MM.1S (cell line): ENCODE measurements around the gene LRRC37A2.
"Not testable (repeated sequence)": the region's sequence is repeated elsewhere in the genome, so short reads cannot be mapped to it uniquely, and the experiment has no call there.

Source experiments
- DNase-seq: peaks from one replicate; pipeline ENCODE4 v3.0.0-alpha.2; 2015
- H2AFZ ChIP-seq: fragments of 300-600 bp; sonication (generic); 2 replicates; pipeline ENCODE4 v1.6.0; 2016; ENCODE audit warnings: antibody characterized with exemption, low read length
- H3F3A ChIP-seq: fragments of 300-600 bp; sonication (generic); 2 replicates; pipeline ENCODE4 v1.6.1; 2016; ENCODE audit warnings: mild to moderate bottlenecking, antibody characterized with exemption, low read length, moderate library complexity, mixed read lengths; ENCODE audit not compliant: insufficient read depth
- H3K27ac ChIP-seq: fragments of 300-600 bp; sonication (generic); 2 replicates; pipeline ENCODE4 v1.5.1; 2016; ENCODE audit warnings: mild to moderate bottlenecking, low read length
- H3K27me3 ChIP-seq: fragments of 300-600 bp; sonication (generic); replicated peaks from 2 replicates; pipeline ENCODE4 v1.6.0; 2016; ENCODE audit warnings: low read length; ENCODE audit not compliant: insufficient read depth
- H3K36me3 ChIP-seq: fragments of 300-600 bp; sonication (generic); replicated peaks from 2 replicates; pipeline ENCODE4 v1.6.1; 2016; ENCODE audit warnings: mild to moderate bottlenecking, low read length, mixed read lengths; ENCODE audit not compliant: insufficient read depth
- H3K4me1 ChIP-seq: fragments of 300-600 bp; sonication (generic); 2 replicates; pipeline ENCODE4 v1.6.1; 2016; ENCODE audit warnings: low read length, mixed read lengths
- H3K4me2 ChIP-seq: fragments of 300-600 bp; sonication (generic); 2 replicates; pipeline ENCODE4 v1.6.0; 2016; ENCODE audit warnings: low read depth, low read length
- H3K4me3 ChIP-seq: fragments of 300-600 bp; sonication (generic); 2 replicates; pipeline ENCODE4 v1.5.1; 2016; ENCODE audit warnings: low read length, mixed read lengths
- H3K79me2 ChIP-seq: fragments of 300-600 bp; sonication (generic); 2 replicates; pipeline ENCODE4 v1.6.1; 2016; ENCODE audit warnings: mixed run types, low read length, mixed read lengths
- H3K9ac ChIP-seq: fragments of 300-600 bp; sonication (generic); 2 replicates; pipeline ENCODE4 v1.6.1; 2016; ENCODE audit warnings: low read length, mixed read lengths
- H3K9me2 ChIP-seq: fragments of 300-600 bp; sonication (generic); replicated peaks from 2 replicates; pipeline ENCODE4 v1.6.1; 2016; ENCODE audit warnings: mild to moderate bottlenecking, low read length, mixed read lengths; ENCODE audit not compliant: insufficient read depth
- H3K9me3 ChIP-seq: fragments of 300-600 bp; sonication (generic); replicated peaks from 2 replicates; pipeline ENCODE4 v1.6.1; 2016; ENCODE audit warnings: mild to moderate bottlenecking, low read length, mixed read lengths; ENCODE audit not compliant: insufficient read depth
- H4K20me1 ChIP-seq: fragments of 300-600 bp; sonication (generic); 2 replicates; pipeline ENCODE4 v1.6.1; 2016; ENCODE audit warnings: mild to moderate bottlenecking, low read length, moderate library complexity, mixed read lengths; ENCODE audit not compliant: insufficient read depth

The LRRC37A2 gene

GRCh38 chr17:46512168-46512567 is at the start of gene LRRC37A2:
Gene LRRC37A2 (plus strand): TSS chr17:46512468. CDS start chr17:46512713, 245 bp downstream.
- not testable (repeated sequence) for H3K9ac ChIP-seq, H3K9me3 ChIP-seq, H3K27ac ChIP-seq, H2AFZ ChIP-seq, DNase-seq, H3K79me2 ChIP-seq, H4K20me1 ChIP-seq, H3K9me2 ChIP-seq, H3K27me3 ChIP-seq, H3F3A ChIP-seq, H3K4me2 ChIP-seq, H3K4me3 ChIP-seq, H3K36me3 ChIP-seq, H3K4me1 ChIP-seq

- not testable (repeated sequence) for H3K4me2 ChIP-seq, H3K27me3 ChIP-seq, H3F3A ChIP-seq, H2AFZ ChIP-seq, H3K79me2 ChIP-seq, H3K36me3 ChIP-seq, H3K9me2 ChIP-seq, H3K4me3 ChIP-seq, H4K20me1 ChIP-seq, H3K4me1 ChIP-seq, DNase-seq, H3K9me3 ChIP-seq, H3K27ac ChIP-seq, H3K9ac ChIP-seq
Observed at GRCh38 chr17:46467618-46468017, 44.6 kb upstream of the LRRC37A2 start.

- not testable (repeated sequence) for DNase-seq, H3K9me3 ChIP-seq, H3K36me3 ChIP-seq, H3F3A ChIP-seq, H3K79me2 ChIP-seq, H3K27ac ChIP-seq, H3K9ac ChIP-seq, H3K9me2 ChIP-seq, H3K4me1 ChIP-seq, H4K20me1 ChIP-seq, H3K4me3 ChIP-seq, H3K27me3 ChIP-seq, H2AFZ ChIP-seq, H3K4me2 ChIP-seq
Observed at GRCh38 chr17:46474489-46474888, 37.8 kb upstream of the LRRC37A2 start.

- not testable (repeated sequence) for H3K79me2 ChIP-seq
Observed at GRCh38 chr17:46475583-46475982, 36.7 kb upstream of the LRRC37A2 start.

GRCh38 chr17:46478823-46479222 is 33.4 kb upstream of the LRRC37A2 start:
- not testable (repeated sequence) for H4K20me1 ChIP-seq, DNase-seq, H3K9ac ChIP-seq

More at GRCh38 chr17:46475583-46475982, 36.7 kb upstream of the LRRC37A2 start:
- H3K4me1 ChIP-seq, H3K9ac ChIP-seq, H2AFZ ChIP-seq, H3K36me3 ChIP-seq, H3F3A ChIP-seq, H3K27ac ChIP-seq, H4K20me1 ChIP-seq, H3K4me3 ChIP-seq, H3K9me2 ChIP-seq, H3K27me3 ChIP-seq, H3K4me2 ChIP-seq, H3K9me3 ChIP-seq, DNase-seq: not testable (repeated sequence)

GRCh38 chr17:46481310-46481709 is 31.0 kb upstream of the LRRC37A2 start:
- not testable (repeated sequence) for H4K20me1 ChIP-seq, H3K9ac ChIP-seq, H3F3A ChIP-seq, H3K4me1 ChIP-seq, H3K27me3 ChIP-seq, H3K79me2 ChIP-seq, H3K4me3 ChIP-seq, H3K9me2 ChIP-seq, H3K27ac ChIP-seq, H3K9me3 ChIP-seq, H3K4me2 ChIP-seq, H2AFZ ChIP-seq, DNase-seq, H3K36me3 ChIP-seq

More at GRCh38 chr17:46478823-46479222, 33.4 kb upstream of the LRRC37A2 start:
- H3K4me3 ChIP-seq, H3K9me2 ChIP-seq, H3K79me2 ChIP-seq, H3K27ac ChIP-seq, H3K9me3 ChIP-seq, H3K4me2 ChIP-seq, H3K27me3 ChIP-seq, H2AFZ ChIP-seq, H3K36me3 ChIP-seq, H3F3A ChIP-seq, H3K4me1 ChIP-seq: not testable (repeated sequence)

- H3K4me3 ChIP-seq, DNase-seq, H3K9me3 ChIP-seq, H2AFZ ChIP-seq, H3K4me2 ChIP-seq, H3K79me2 ChIP-seq, H3K4me1 ChIP-seq, H3F3A ChIP-seq, H3K27me3 ChIP-seq, H4K20me1 ChIP-seq, H3K9ac ChIP-seq, H3K9me2 ChIP-seq, H3K36me3 ChIP-seq, H3K27ac ChIP-seq: not testable (repeated sequence)
Observed at GRCh38 chr17:46492021-46492420, 20.2 kb upstream of the LRRC37A2 start.

- not testable (repeated sequence) for H3K27me3 ChIP-seq, H3K9me2 ChIP-seq, H3K4me3 ChIP-seq, H3K4me2 ChIP-seq, H3K79me2 ChIP-seq, H3F3A ChIP-seq, H3K9me3 ChIP-seq, H4K20me1 ChIP-seq, H3K27ac ChIP-seq, H3K9ac ChIP-seq, H2AFZ ChIP-seq, DNase-seq, H3K36me3 ChIP-seq, H3K4me1 ChIP-seq
Observed at GRCh38 chr17:46499437-46500139, 12.7 kb upstream of the LRRC37A2 start.
